Pericardium fibroblast (primary cell): ENCODE data around the gene LPP. TPM values are rescaled to one million over a fixed set of nuclear protein-coding genes. Genes with fewer than 3 reads are reported as not detected.

Source experiments
- total RNA-seq: library from RNA; depleted of rRNA; stranded (reverse); fragments of >200 nt; gene quantifications from 2 replicates; pipeline ENCODE4 v1.2.3, GENCODE V29; 2015

The LPP gene, protein sequence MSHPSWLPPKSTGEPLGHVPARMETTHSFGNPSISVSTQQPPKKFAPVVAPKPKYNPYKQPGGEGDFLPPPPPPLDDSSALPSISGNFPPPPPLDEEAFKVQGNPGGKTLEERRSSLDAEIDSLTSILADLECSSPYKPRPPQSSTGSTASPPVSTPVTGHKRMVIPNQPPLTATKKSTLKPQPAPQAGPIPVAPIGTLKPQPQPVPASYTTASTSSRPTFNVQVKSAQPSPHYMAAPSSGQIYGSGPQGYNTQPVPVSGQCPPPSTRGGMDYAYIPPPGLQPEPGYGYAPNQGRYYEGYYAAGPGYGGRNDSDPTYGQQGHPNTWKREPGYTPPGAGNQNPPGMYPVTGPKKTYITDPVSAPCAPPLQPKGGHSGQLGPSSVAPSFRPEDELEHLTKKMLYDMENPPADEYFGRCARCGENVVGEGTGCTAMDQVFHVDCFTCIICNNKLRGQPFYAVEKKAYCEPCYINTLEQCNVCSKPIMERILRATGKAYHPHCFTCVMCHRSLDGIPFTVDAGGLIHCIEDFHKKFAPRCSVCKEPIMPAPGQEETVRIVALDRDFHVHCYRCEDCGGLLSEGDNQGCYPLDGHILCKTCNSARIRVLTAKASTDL
- total RNA-seq, result 24.9 and 25.1 TPM in 2 replicates

GRCh38 chr3:188154014-188154808 lies at the start of gene LPP:
TSS of gene LPP (plus strand) at chr3:188154157. CDS start at chr3:188406121, 251,964 bp downstream.

